ENCODE data around the gene C1orf174. TPM values are rescaled to one million over a fixed set of nuclear protein-coding genes. Genes with fewer than 3 reads are reported as not detected.
"Not testable (repeated sequence)": the region's sequence is repeated elsewhere in the genome, so short reads cannot be mapped to it uniquely, and the experiment has no call there.

The C1orf174 gene
- total RNA-seq, 1 experiment from 2014 or later, result 21.1 TPM

DNA sequence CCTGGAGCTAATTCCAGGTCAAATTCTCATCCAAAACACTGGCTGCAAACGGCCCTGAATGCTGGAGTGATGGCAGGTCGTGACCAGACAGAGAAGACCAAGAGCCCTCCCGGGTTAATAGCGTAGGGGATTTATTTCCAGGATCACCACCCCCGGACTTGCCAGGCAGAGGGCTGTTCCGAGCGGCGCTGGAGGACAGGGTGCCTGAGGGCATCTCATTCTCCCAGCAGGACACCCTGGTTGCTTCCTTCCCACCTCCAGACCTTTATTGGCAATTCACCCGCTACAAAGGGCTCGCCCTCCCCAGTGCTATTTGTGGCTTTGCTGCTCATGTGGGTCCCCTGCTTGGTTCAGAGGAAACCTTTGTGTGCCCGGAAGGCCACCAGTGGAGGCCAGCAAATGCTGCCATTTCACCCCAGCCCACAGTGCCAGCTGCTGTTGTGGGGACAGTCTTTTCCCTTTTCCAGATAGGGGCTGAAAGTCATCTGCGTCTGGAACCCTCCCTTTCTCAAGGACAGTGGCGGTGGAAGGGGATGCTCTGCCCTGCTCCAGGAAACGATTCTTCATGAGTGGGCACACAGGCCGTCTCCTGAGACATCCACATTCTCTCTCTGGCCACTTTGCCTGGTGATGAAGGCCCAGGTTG lies 19.0 kb upstream of the C1orf174 start:
- H3K79me2 ChIP-seq (ENCODE audit: insufficient read depth, low read length), result no peaks in the 10 kb centered on the region
- no peak overlapping the region for H2BK20ac ChIP-seq (ENCODE audit: low read depth, low read length, poor library complexity, severe bottlenecking)
- Mint-ChIP-seq H3K4me1 (peaks cover 0 to 4% of the 10 kb centered on the region in 2 experiments; a peak in 1 of 4 replicates), H3K27ac (no peak overlapping the region), H3K4me3 (no peak overlapping the region), H3K9me3 (peaks cover 2 to 3% of the 10 kb centered on the region in 2 experiments; a peak in 3 of 5 replicates), H3K36me3 (ENCODE audit: insufficient read depth in 1 of 3, low read depth in 3 of 3) (peaks cover 0 to 2% (median 0%) of the 10 kb centered on the region in 3 experiments; a peak in 1 of 7 replicates), H3K27me3 (ENCODE audit: low read depth) (peaks cover 3% of the 10 kb centered on the region; the same call in 1 of the 2 replicates)
- no peak overlapping the region for H4K8ac ChIP-seq (replicated peaks; ENCODE audit: insufficient read length, low read depth, low read length)
- no peak overlapping the region for H3K27ac ChIP-seq (ENCODE audit: insufficient read length, low read depth, low read length)
- no peak overlapping the region for H2BK120ac ChIP-seq (ENCODE audit: low read depth, low read length, poor library complexity, severe bottlenecking)
- H4K20me1 ChIP-seq (ENCODE audit: control insufficient read depth, insufficient read depth, insufficient read length), result no peaks in the 10 kb centered on the region
- no peaks in the 10 kb centered on the region for H3K9me3 ChIP-seq (ENCODE audit: control insufficient read depth, low read depth, low read length)
- H3K18ac ChIP-seq (ENCODE audit: insufficient read length, low read depth, low read length), result no peak overlapping the region
- no peaks in the 10 kb centered on the region for H3K23me2 ChIP-seq (ENCODE audit: insufficient read length, low read depth, low read length, poor library complexity, severe bottlenecking)
- H2AK5ac ChIP-seq (ENCODE audit: insufficient read length, low read length), result no peak overlapping the region
- TF ChIP-seq, protein P1, sequence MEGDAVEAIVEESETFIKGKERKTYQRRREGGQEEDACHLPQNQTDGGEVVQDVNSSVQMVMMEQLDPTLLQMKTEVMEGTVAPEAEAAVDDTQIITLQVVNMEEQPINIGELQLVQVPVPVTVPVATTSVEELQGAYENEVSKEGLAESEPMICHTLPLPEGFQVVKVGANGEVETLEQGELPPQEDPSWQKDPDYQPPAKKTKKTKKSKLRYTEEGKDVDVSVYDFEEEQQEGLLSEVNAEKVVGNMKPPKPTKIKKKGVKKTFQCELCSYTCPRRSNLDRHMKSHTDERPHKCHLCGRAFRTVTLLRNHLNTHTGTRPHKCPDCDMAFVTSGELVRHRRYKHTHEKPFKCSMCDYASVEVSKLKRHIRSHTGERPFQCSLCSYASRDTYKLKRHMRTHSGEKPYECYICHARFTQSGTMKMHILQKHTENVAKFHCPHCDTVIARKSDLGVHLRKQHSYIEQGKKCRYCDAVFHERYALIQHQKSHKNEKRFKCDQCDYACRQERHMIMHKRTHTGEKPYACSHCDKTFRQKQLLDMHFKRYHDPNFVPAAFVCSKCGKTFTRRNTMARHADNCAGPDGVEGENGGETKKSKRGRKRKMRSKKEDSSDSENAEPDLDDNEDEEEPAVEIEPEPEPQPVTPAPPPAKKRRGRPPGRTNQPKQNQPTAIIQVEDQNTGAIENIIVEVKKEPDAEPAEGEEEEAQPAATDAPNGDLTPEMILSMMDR (conservative IDR thresholded peaks at IDR 0.05), result no peak
- H2BK12ac ChIP-seq (ENCODE audit: insufficient read length, low read depth, low read length), result no peak overlapping the region
- no peak overlapping the region for H2AFZ ChIP-seq (ENCODE audit: low read length)
- H3K14ac ChIP-seq (ENCODE audit: insufficient read depth, low read length), result no peak overlapping the region
- no peak overlapping the region for H4K5ac ChIP-seq (ENCODE audit: insufficient read length, low read depth, low read length)
- H3K27me3 ChIP-seq (ENCODE audit: insufficient read depth, low read length), result no peaks in the 10 kb centered on the region
- H3K4me1 ChIP-seq (ENCODE audit: insufficient read depth, low read length), result no peaks in the 10 kb centered on the region
- H3K4me2 ChIP-seq (ENCODE audit: insufficient read depth, insufficient read length, low read length), result no peak overlapping the region
- no peak overlapping the region for H3K4ac ChIP-seq (ENCODE audit: low read depth, low read length)
- no peak overlapping the region for H2BK15ac ChIP-seq (ENCODE audit: low read depth, low read length)
- no CpG with 5 or more reads among the region's 15 CpGs for WGBS (ENCODE audit: extremely low coverage, insufficient read length, low lambda C conversion rate)
- no peak overlapping the region for H3K23ac ChIP-seq (ENCODE audit: insufficient read length, low read depth, low read length)
- no peak overlapping the region for H3T11ph ChIP-seq (ENCODE audit: low read length)
- H3K79me1 ChIP-seq (ENCODE audit: insufficient read depth, low read depth, low read length, poor library complexity, severe bottlenecking), result no peaks in the 10 kb centered on the region
- no peak overlapping the region for H2BK5ac ChIP-seq (ENCODE audit: insufficient read length, low read length)
- no peak overlapping the region for H3K9ac ChIP-seq (ENCODE audit: extremely low read depth, insufficient read length, low read length)
- no peak for DNase-seq
- no peak overlapping the region for H4K91ac ChIP-seq (ENCODE audit: insufficient read length, low read depth, low read length)
- H3K56ac ChIP-seq (ENCODE audit: insufficient read length, low read depth, low read length), result no peak overlapping the region

DNA sequence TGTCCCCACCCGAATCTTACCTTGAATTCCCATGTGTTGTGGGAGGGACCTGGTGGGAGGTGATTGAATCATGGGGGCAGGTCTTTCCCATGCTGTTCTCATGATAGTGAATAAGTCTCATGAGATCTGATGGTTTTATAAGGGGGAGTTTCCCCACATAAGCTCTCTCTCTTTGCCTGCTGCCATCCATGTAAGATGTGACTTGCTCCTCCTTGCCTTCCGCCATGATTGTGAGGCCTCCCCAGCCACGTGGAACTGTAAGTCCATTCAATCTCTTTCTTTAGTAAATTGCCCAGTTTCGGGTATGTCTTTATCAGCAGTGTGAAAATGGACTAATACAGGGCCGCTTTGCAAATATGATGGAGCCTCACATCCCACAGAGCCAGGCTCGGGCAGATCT lies 18.3 kb upstream of the C1orf174 start:
- not testable (repeated sequence) for H4K20me1 ChIP-seq (ENCODE audit: control insufficient read depth, insufficient read depth, insufficient read length); H3K9ac ChIP-seq (ENCODE audit: extremely low read depth, insufficient read length, low read length); H3K18ac ChIP-seq (ENCODE audit: insufficient read length, low read depth, low read length); H2BK120ac ChIP-seq (ENCODE audit: low read depth, low read length, poor library complexity, severe bottlenecking); H4K5ac ChIP-seq (ENCODE audit: insufficient read length, low read depth, low read length); H2AFZ ChIP-seq (ENCODE audit: low read length); H3K4me2 ChIP-seq (ENCODE audit: insufficient read depth, insufficient read length, low read length); DNase-seq; H3K14ac ChIP-seq (ENCODE audit: insufficient read depth, low read length); H3K27me3 Mint-ChIP-seq (ENCODE audit: low read depth); H3K23ac ChIP-seq (ENCODE audit: insufficient read length, low read depth, low read length); H2AK5ac ChIP-seq (ENCODE audit: insufficient read length, low read length); H3K4me1 Mint-ChIP-seq; H3K27me3 ChIP-seq (ENCODE audit: insufficient read depth, low read length); H3K79me2 ChIP-seq (ENCODE audit: insufficient read depth, low read length); H3K27ac ChIP-seq (ENCODE audit: insufficient read length, low read depth, low read length); H3K36me3 Mint-ChIP-seq (ENCODE audit: insufficient read depth in 1 of 3, low read depth in 3 of 3); H2BK12ac ChIP-seq (ENCODE audit: insufficient read length, low read depth, low read length); H3K79me1 ChIP-seq (ENCODE audit: insufficient read depth, low read depth, low read length, poor library complexity, severe bottlenecking); H2BK20ac ChIP-seq (ENCODE audit: low read depth, low read length, poor library complexity, severe bottlenecking); H2BK15ac ChIP-seq (ENCODE audit: low read depth, low read length); H3K9me3 ChIP-seq (ENCODE audit: control insufficient read depth, low read depth, low read length); H3K56ac ChIP-seq (ENCODE audit: insufficient read length, low read depth, low read length); H3K27ac Mint-ChIP-seq; H3K23me2 ChIP-seq (ENCODE audit: insufficient read length, low read depth, low read length, poor library complexity, severe bottlenecking); H4K91ac ChIP-seq (ENCODE audit: insufficient read length, low read depth, low read length); H3K4me1 ChIP-seq (ENCODE audit: insufficient read depth, low read length); H2BK5ac ChIP-seq (ENCODE audit: insufficient read length, low read length); H3K9me3 Mint-ChIP-seq; H3K4ac ChIP-seq (ENCODE audit: low read depth, low read length); H3K4me3 Mint-ChIP-seq; H4K8ac ChIP-seq (replicated peaks; ENCODE audit: insufficient read length, low read depth, low read length); H3T11ph ChIP-seq (ENCODE audit: low read length)
- no CpG with 5 or more reads among the region's 6 CpGs for WGBS (ENCODE audit: extremely low coverage, insufficient read length, low lambda C conversion rate)
